Breast epithelium (tissue), 4 donors: ENCODE data around the gene DGKI. TPM values are rescaled to one million over a fixed set of nuclear protein-coding genes. Genes with fewer than 3 reads are reported as not detected.

Source experiments
- DNase-seq, 2 donors: peaks; one replicate each; pipeline ENCODE4 v3.0.0-alpha.2; 2019; ENCODE audit warnings: low spot score in 2 of 2
- H3K27ac ChIP-seq, 2 donors: fragments of 200-600 bp; sonication (generic) in 1 of 2; one replicate each; pipeline ENCODE4 v1.5.1; 2016 to 2019; ENCODE audit warnings: mild to moderate bottlenecking in 1 of 2
- H3K27me3 ChIP-seq, 2 donors: fragments of 200-600 bp; sonication (generic) in 1 of 2; one replicate each; pipeline versions ENCODE4 v1.5.1 to v1.6.0; 2017 to 2019; ENCODE audit warnings: control low read depth in 1 of 2, mild to moderate bottlenecking in 1 of 2
- H3K36me3 ChIP-seq: fragments of 200-600 bp; one replicate; pipeline ENCODE4 v1.5.1; 2019
- H3K4me1 ChIP-seq, 2 donors: fragments of 200-600 bp; sonication (generic); one replicate each; pipeline ENCODE4 v1.5.1; 2016 to 2019; ENCODE audit warnings: control low read depth in 1 of 2
- H3K4me3 ChIP-seq, 3 donors: fragments of 200-600 bp; sonication (generic); 1 replicate in 2 of 3; 2 replicates in 1 of 3; pipeline ENCODE4 v1.5.1; 2016 to 2019; ENCODE audit warnings: mild to moderate bottlenecking in 3 of 3, moderate library complexity in 2 of 3
- H3K9me3 ChIP-seq, 2 donors: fragments of 200-600 bp; sonication (generic) in 1 of 2; one replicate each; pipeline ENCODE4 v1.5.1; 2016 to 2019; ENCODE audit warnings: control low read depth in 1 of 2
- POLR2A ChIP-seq: fragments of 450-650 bp; IDR thresholded peaks from one replicate; pipeline ENCODE4 v1.6.1; 2016; ENCODE audit warnings: antibody characterized with exemption, mild to moderate bottlenecking, moderate library complexity
- POLR2AphosphoS5 ChIP-seq, 3 donors: sonication (generic); formaldehyde crosslinking; IDR thresholded peaks; one replicate each; pipeline ENCODE4 v1.6.1; 2017; ENCODE audit warnings: antibody characterized with exemption in 3 of 3
- intact Hi-C: fragments of 100-400 bp; cut with DNase I; formaldehyde crosslinking; loops from one replicate; pipeline ENCODE4 v1.15.1; 2023; ENCODE audit warnings: low total_unique reads
- total RNA-seq, 3 donors: library from RNA; depleted of rRNA; stranded (reverse); fragments of >200 nt; gene quantifications; one replicate each; pipeline ENCODE4 v1.1.0, GENCODE V29; 2016
- TF ChIP-seq, protein P1 (sequence below), 3 donors: fragments of 450-650 bp; IDR thresholded peaks; one replicate each; pipeline ENCODE4 v1.5.1; 2016 to 2017; ENCODE audit warnings: antibody characterized with exemption in 3 of 3, mild to moderate bottlenecking in 3 of 3, moderate library complexity in 3 of 3

Gene DGKI
- total RNA-seq, 3 donors from 2014 or later, result 2.7 to 4.1 (median 2.9) TPM

DNA sequence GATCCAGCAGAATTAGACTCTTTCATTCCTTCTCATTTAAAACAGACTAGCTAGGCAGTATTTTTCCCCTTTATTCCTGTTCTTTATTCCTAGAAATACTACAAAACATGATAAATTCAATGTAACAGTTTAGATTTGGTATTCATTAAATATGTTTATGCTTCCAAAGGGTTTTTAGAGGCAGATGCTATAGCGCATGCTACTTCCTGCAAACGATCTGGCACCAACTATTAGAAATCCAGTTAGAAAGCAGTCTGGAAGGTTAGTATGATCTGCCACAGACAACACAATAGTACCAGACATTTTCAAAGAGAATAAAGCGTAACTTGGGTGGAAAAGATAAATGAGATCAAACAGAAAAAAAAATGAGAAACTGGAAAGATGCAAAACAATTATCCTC is 439.7 kb downstream of the DGKI start:
- no peak overlapping the region for H3K27ac ChIP-seq
- H3K4me1 ChIP-seq, result no peaks in the 10 kb centered on the region
- no peak for TF ChIP-seq POLR2A
- no peak for TF ChIP-seq POLR2AphosphoS5 (IDR thresholded peaks at IDR 0.05)
- TF ChIP-seq, protein P1, sequence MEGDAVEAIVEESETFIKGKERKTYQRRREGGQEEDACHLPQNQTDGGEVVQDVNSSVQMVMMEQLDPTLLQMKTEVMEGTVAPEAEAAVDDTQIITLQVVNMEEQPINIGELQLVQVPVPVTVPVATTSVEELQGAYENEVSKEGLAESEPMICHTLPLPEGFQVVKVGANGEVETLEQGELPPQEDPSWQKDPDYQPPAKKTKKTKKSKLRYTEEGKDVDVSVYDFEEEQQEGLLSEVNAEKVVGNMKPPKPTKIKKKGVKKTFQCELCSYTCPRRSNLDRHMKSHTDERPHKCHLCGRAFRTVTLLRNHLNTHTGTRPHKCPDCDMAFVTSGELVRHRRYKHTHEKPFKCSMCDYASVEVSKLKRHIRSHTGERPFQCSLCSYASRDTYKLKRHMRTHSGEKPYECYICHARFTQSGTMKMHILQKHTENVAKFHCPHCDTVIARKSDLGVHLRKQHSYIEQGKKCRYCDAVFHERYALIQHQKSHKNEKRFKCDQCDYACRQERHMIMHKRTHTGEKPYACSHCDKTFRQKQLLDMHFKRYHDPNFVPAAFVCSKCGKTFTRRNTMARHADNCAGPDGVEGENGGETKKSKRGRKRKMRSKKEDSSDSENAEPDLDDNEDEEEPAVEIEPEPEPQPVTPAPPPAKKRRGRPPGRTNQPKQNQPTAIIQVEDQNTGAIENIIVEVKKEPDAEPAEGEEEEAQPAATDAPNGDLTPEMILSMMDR (IDR thresholded peaks at IDR 0.05), result no peak
- no peak for DNase-seq
- H3K27me3 ChIP-seq, result no peaks in the 10 kb centered on the region
- intact Hi-C loops, result no loop called here
- H3K36me3 ChIP-seq, result no peaks in the 10 kb centered on the region
- H3K4me3 ChIP-seq, result no peak overlapping the region
- no peaks in the 10 kb centered on the region for H3K9me3 ChIP-seq

DNA sequence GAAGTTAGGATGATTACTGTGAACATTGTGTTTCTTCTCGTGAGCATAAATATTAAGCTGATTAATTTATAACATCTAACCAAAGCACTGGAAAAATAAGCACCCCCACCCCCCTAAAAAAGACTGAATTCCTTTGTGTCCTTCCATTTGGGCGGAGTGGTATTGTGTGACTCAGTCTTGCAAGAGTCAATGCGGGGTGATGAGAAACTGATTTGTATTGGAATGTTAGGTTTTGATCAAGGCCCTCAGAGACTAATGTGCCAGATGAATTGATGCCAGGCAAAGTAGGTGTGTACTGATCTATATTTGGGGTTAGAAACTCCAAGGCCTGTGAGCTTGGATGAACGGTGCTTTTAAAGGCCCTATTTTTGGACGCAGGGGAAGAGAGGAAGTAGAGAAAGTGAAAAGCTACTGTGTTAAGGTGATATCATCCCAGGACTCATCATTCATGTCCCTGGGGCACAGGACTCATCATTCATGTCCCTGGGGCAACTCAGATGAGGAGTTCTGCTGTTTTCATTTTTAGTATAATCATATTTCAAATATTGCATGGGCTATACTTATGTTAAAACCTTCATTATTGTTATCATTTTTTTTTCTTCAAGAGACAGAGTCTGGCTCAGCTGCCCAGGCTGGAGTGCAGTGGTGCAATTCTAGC is 442.0 kb downstream of the DGKI start:
- H3K9me3 ChIP-seq, result no peaks in the 10 kb centered on the region
- H3K4me3 ChIP-seq, result no peak overlapping the region
- H3K27me3 ChIP-seq, result no peaks in the 10 kb centered on the region
- intact Hi-C loops, result no loop called here
- no peaks in the 10 kb centered on the region for H3K4me1 ChIP-seq
- TF ChIP-seq POLR2AphosphoS5 (IDR thresholded peaks at IDR 0.05), result no peak
- no peak for TF ChIP-seq POLR2A
- TF ChIP-seq, protein P1 (IDR thresholded peaks at IDR 0.05), result no peak
- no peak for DNase-seq
- no peak overlapping the region for H3K27ac ChIP-seq
- no peaks in the 10 kb centered on the region for H3K36me3 ChIP-seq

DNA sequence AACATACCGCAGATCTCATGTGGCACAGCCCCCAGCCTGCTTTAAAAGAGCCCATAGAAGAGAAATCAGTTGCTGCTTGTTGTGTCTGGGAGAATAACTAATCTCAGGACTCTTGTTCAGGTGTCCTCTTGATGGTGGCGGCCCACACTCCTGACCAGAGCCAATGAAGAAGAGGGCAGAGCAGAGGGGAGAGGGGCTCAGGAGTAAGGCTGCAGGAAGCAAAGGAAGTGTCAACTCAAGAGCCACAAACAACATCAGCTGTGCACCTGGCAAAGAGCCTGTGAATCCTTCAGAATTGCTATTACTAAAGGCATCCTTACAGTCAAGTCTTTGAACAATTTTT is 443.4 kb downstream of the DGKI start:
- Histone ChIP-seq H3K4me3 (no peak overlapping the region), H3K27ac (no peak overlapping the region), H3K27me3 (no peaks in the 10 kb centered on the region), H3K36me3 (no peaks in the 10 kb centered on the region), H3K4me1 (no peaks in the 10 kb centered on the region), H3K9me3 (no peaks in the 10 kb centered on the region)
- DNase-seq, result no peak
- no peak for TF ChIP-seq POLR2AphosphoS5 (IDR thresholded peaks at IDR 0.05)
- intact Hi-C loops, result no loop called here

DNA sequence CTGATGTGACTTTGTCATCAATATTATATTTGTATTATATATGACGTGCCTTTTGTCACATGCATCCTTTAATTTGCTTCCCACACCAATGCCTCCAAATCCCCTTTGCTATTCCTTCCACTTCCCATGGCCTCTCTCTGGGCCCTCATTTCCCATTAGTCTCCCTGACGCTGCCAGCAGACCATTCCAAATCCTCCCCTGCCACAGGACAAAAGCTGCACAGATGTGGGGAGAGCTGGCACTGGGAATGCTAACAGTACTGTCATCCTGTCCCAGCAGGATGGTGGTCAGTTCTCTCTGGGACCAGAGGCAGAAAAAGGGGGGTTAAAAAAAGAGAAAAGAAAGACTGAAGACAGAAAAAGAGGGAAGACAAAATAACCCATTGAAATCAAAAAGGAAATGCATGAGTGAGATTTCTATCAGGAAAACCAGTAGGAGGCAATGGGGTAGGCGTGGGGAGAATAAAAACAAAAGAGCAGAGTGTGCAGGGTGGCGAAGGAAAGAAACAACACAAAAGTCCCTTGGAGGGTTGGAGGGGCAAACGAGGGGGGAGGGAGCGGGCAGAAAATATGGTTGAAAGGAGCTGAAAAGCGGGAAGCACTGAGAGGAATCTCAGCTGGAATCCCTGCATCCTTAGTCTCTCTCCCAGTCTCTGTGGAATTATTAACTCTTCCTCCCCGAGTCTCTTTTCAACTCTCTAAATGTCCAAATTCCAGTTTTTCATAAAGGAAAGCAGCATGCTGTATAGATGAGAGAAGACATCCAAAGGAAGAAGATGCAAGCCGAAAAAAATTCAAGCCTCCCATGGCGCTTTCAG is 444.0 kb downstream of the DGKI start:
- H3K27ac ChIP-seq, result no peak overlapping the region
- intact Hi-C loops, result no loop called here
- no peak for DNase-seq
- no peak overlapping the region for H3K4me3 ChIP-seq
- H3K36me3 ChIP-seq, result no peaks in the 10 kb centered on the region
- no peaks in the 10 kb centered on the region for H3K4me1 ChIP-seq
- H3K27me3 ChIP-seq, result no peaks in the 10 kb centered on the region
- no peak for TF ChIP-seq POLR2A
- no peak for TF ChIP-seq POLR2AphosphoS5 (IDR thresholded peaks at IDR 0.05)
- TF ChIP-seq, protein P1 (IDR thresholded peaks at IDR 0.05), result no peak
- H3K9me3 ChIP-seq, result no peaks in the 10 kb centered on the region

DNA sequence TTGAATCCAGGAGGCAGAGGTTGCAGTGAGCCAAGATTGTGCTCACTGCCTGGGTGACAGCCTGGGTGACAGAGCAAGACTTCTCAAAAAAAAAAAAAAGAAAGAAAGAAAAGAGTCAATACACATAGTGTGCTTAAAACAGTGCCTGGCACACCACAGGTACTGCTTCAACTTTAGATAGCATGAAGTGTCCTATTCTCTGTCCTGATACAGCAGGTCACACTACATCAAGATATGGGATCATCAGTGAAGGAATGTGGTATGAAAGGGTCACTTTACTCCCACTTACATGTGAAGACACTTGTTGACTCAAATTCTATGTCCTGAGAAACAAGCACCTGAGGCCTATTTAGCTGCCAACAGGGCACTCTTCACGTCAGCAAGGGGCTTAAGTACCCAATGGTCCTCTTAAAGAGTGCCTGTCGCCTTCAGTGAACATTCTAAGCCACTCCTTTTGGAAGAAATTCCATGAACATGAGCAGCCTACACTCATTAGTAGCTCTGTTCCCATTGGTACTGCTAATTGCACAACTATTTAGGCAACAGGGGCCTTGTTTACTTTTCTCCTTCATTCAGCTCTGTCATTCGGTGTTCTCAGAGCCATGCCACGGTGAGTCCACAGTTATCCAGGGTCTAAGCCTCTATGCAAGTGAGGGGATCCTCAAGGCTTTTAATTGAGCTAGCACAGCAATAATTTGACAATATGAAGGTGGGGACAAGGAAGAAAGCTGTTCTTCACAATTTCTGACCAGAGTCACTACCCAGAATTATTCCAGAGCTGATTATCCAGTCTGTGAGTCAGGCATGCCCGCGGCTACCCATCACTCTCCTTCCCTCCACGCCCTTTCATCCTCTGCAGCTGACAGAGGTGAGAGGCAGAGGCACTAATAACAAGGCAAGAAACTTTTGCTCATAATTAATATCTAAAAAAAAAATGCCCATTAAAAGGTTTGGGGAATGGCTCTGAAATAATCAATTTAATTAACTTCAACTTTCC is 446.6 kb downstream of the DGKI start:
- DNase-seq, result no peak
- no peak overlapping the region for H3K27ac ChIP-seq
- TF ChIP-seq POLR2AphosphoS5 (IDR thresholded peaks at IDR 0.05) (no peak), POLR2A (no peak)
- TF ChIP-seq, protein P1 (IDR thresholded peaks at IDR 0.05), result no peak

More for the DNA sequence above, 446.6 kb downstream of the DGKI start:
- Histone ChIP-seq H3K9me3 (no peaks in the 10 kb centered on the region), H3K27me3 (no peaks in the 10 kb centered on the region), H3K36me3 (no peaks in the 10 kb centered on the region), H3K4me1 (no peaks in the 10 kb centered on the region), H3K4me3 (no peak overlapping the region)
- intact Hi-C loops, result no loop called here
